ENCODE measurements around the gene VPS26A.
A peak's percentile ranks its signal among the peaks of the same experiment; 100 is the strongest.

Gene VPS26A

GRCh38 chr10:69123747-69124562, at the start of gene VPS26A:
TSS of gene VPS26A (plus strand) at chr10:69124178. CDS start at chr10:69124278, 100 bp downstream.
- DNase-seq (ENCODE audit: low spot score): peak; percentile 97

- no peak for DNase-seq (ENCODE audit: low spot score)
Observed at GRCh38 chr10:69074532-69074931, 49.4 kb upstream of the VPS26A start.

GRCh38 chr10:69075431-69075830, 48.5 kb upstream of the VPS26A start:
- no peak for DNase-seq (ENCODE audit: low spot score)

- DNase-seq (ENCODE audit: low spot score): no peak
Observed at GRCh38 chr10:69078311-69078710, 45.7 kb upstream of the VPS26A start.

GRCh38 chr10:69080226-69080625, 43.8 kb upstream of the VPS26A start:
- DNase-seq (ENCODE audit: low spot score): no peak

GRCh38 chr10:69086001-69086509, 37.9 kb upstream of the VPS26A start:
- DNase-seq (ENCODE audit: low spot score): no peak

GRCh38 chr10:69087590-69088470, 36.1 kb upstream of the VPS26A start, which contains the start of gene SRGN:
TSS of gene SRGN (plus strand) at chr10:69088103. CDS start at chr10:69088158, 55 bp downstream.
- DNase-seq (ENCODE audit: low spot score): peak; percentile 82

- no peak for DNase-seq (ENCODE audit: low spot score)
Observed at GRCh38 chr10:69088471-69088769, 35.6 kb upstream of the VPS26A start.

- DNase-seq (ENCODE audit: low spot score): peak; percentile 83
Observed at GRCh38 chr10:69088801-69089501, 35.0 kb upstream of the VPS26A start.

- peak; percentile 79 for DNase-seq (ENCODE audit: low spot score)
Observed at GRCh38 chr10:69089638-69090599, 34.1 kb upstream of the VPS26A start.

- no peak for DNase-seq (ENCODE audit: low spot score)
Observed at GRCh38 chr10:69090685-69091084, 33.3 kb upstream of the VPS26A start.

- no peak for DNase-seq (ENCODE audit: low spot score)
Observed at GRCh38 chr10:69091143-69091651, 32.8 kb upstream of the VPS26A start.

- DNase-seq (ENCODE audit: low spot score): peak; percentile 92
Observed at GRCh38 chr10:69092959-69093850, 30.8 kb upstream of the VPS26A start.

- no peak for DNase-seq (ENCODE audit: low spot score)
Observed at GRCh38 chr10:69093933-69094332, 30.0 kb upstream of the VPS26A start.

- no peak for DNase-seq (ENCODE audit: low spot score)
Observed at GRCh38 chr10:69096045-69096444, 27.9 kb upstream of the VPS26A start.

GRCh38 chr10:69097729-69098128, 26.2 kb upstream of the VPS26A start:
- DNase-seq (ENCODE audit: low spot score): no peak

- DNase-seq (ENCODE audit: low spot score): no peak
Observed at GRCh38 chr10:69100136-69100872, 23.7 kb upstream of the VPS26A start.

GRCh38 chr10:69101451-69102095, 22.4 kb upstream of the VPS26A start:
- peak; percentile 38 for DNase-seq (ENCODE audit: low spot score)

GRCh38 chr10:69102440-69102839, 21.5 kb upstream of the VPS26A start:
- DNase-seq (ENCODE audit: low spot score): no peak

All from CD4-positive, alpha-beta T cell treated with Interleukin-15 for 4 hours (primary cell).